HepG2 (cell line): Measurements from ENCODE around the gene ABCB8. TPM values are rescaled to one million over a fixed set of nuclear protein-coding genes. Genes with fewer than 3 reads are reported as not detected.
A peak's percentile ranks its signal among the peaks of the same experiment; 100 is the strongest.

Source experiments
- ARID4A ChIP-seq: sonication (generic); formaldehyde crosslinking; IDR thresholded peaks from 2 replicates; pipeline ENCODE4 v1.5.0; 2020; ENCODE audit warnings: mild to moderate bottlenecking, missing genetic modification reagents, borderline replicate concordance
- DNMT1 ChIP-seq: sonication (generic); formaldehyde crosslinking; IDR thresholded peaks from 2 replicates; pipeline ENCODE4 v1.5.1; 2020; ENCODE audit warnings: mild to moderate bottlenecking, missing genetic modification reagents
- FOXK2 ChIP-seq: fragments of 450-650 bp; IDR thresholded peaks from 2 replicates; pipeline ENCODE4 v1.6.1; 2016
- MTA1 ChIP-seq: sonication (generic); formaldehyde crosslinking; IDR thresholded peaks from 2 replicates; pipeline ENCODE4 v1.4.0; 2020; ENCODE audit warnings: missing genetic modification reagents, mild to moderate bottlenecking, borderline replicate concordance
- MXD3 ChIP-seq: IDR thresholded peaks from 2 replicates; pipeline ENCODE4 v1.6.1; 2016; ENCODE audit warnings: mild to moderate bottlenecking, missing biosample characterization, missing genetic modification reagents
- SNAPC4 ChIP-seq: sonication (generic); formaldehyde crosslinking; IDR thresholded peaks from 2 replicates; pipeline ENCODE4 v1.4.0; 2020; ENCODE audit warnings: mild to moderate bottlenecking, missing genetic modification reagents
- SYNCRIP ChIP-seq: fragments of 200-400 bp; formaldehyde crosslinking; IDR thresholded peaks from 2 replicates; pipeline ENCODE4 v1.6.1; 2018; ENCODE audit warnings: mild to moderate bottlenecking, low read depth, low read length; ENCODE audit not compliant: insufficient read depth
- ZBTB2 ChIP-seq: sonication (generic); formaldehyde crosslinking; IDR thresholded peaks from 2 replicates; pipeline ENCODE4 v1.8.0; 2022; ENCODE audit warnings: low read depth, missing genetic modification reagents
- ZBTB21 ChIP-seq: sonication (generic); formaldehyde crosslinking; IDR thresholded peaks from 2 replicates; pipeline ENCODE4 v1.4.0; 2020; ENCODE audit warnings: missing genetic modification reagents
- ZNF350 ChIP-seq: sonication (generic); formaldehyde crosslinking; IDR thresholded peaks from 2 replicates; pipeline ENCODE4 v1.4.0; 2020; ENCODE audit warnings: mild to moderate bottlenecking, low read depth, missing genetic modification reagents, borderline replicate concordance
- ZNF570 ChIP-seq: sonication (generic); formaldehyde crosslinking; IDR thresholded peaks from 2 replicates; pipeline ENCODE4 v1.4.0; 2020; ENCODE audit warnings: mild to moderate bottlenecking, missing genetic modification reagents, borderline replicate concordance
- ZNF777 ChIP-seq: sonication (generic); formaldehyde crosslinking; IDR thresholded peaks from 2 replicates; pipeline ENCODE4 v1.4.0; 2020; ENCODE audit warnings: missing genetic modification reagents
- ZNF782 ChIP-seq: sonication (generic); formaldehyde crosslinking; IDR thresholded peaks from 2 replicates; pipeline ENCODE4 v1.4.0; 2020; ENCODE audit warnings: missing genetic modification reagents, mild to moderate bottlenecking, borderline replicate concordance
- ZNF800 ChIP-seq: sonication (generic); formaldehyde crosslinking; IDR thresholded peaks from 2 replicates; pipeline ENCODE4 v1.4.0; 2020; ENCODE audit warnings: missing genetic modification reagents
- ZNF841 ChIP-seq: sonication (generic); formaldehyde crosslinking; IDR thresholded peaks from 2 replicates; pipeline ENCODE4 v1.8.1; 2023; ENCODE audit warnings: missing genetic modification reagents, borderline replicate concordance
- polyA plus RNA-seq, 8 experiments: library from polyadenylated mRNA; depleted of rRNA in 3 of 8; stranded (reverse) in 7 of 8; unstranded in 1 of 8; fragments of >200 nt; fragmentation: Illumina TruSeq in 4 of 8; extraction: Trizol in 4 of 8; gene quantifications; 2 replicates each; pipeline versions ENCODE4 v1.2.1 to v1.2.3, GENCODE V29; 2011 to 2016; ENCODE audit warnings: low read depth in 4 of 8, missing spikeins in 1 of 8, mixed read lengths in 1 of 8; ENCODE audit not compliant: insufficient read depth in 1 of 8
- total RNA-seq, 5 experiments: library from RNA; depleted of rRNA; stranded (reverse); fragments of >200 nt; fragmentation: Illumina TruSeq; extraction: Trizol; gene quantifications; 2 replicates each; pipeline ENCODE4 v1.2.3, GENCODE V29; 2016; ENCODE audit warnings: low read depth in 1 of 5

ABCB8 gene
- total and polyA plus RNA-seq, 2 of the 13 experiments (the other 11 are each of a cell fraction or from before 2014, with no cell fraction given), result 6.6 to 16.7 TPM

- 0 out of 2 replicates have a peak, but pooled peaks have one; percentile 42 for TF ChIP-seq SNAPC4
- no peak for TF ChIP-seq ZNF841
- TF ChIP-seq ZNF570 (CRISPR knock-in tag), result no peak
- TF ChIP-seq MXD3 (CRISPR knock-in tag), result peak; percentile 24; the same call in 1 of the 2 replicates
- peak; percentile 47; the same call in 1 of the 2 replicates for TF ChIP-seq ZNF350 (CRISPR knock-in tag)
- TF ChIP-seq ARID4A (CRISPR knock-in tag), result peak; percentile 31
- no peak for TF ChIP-seq SYNCRIP
- 0 out of 2 replicates have a peak, but pooled peaks have one; percentile 25 for TF ChIP-seq DNMT1 (CRISPR knock-in tag)
- TF ChIP-seq FOXK2, result no peak
- peak; percentile 70; the same call in 1 of the 2 replicates for TF ChIP-seq ZNF782 (CRISPR knock-in tag)
- no peak for TF ChIP-seq ZBTB2 (CRISPR knock-in tag)
- peak; percentile 48; the same call in 1 of the 2 replicates for TF ChIP-seq ZNF777 (CRISPR knock-in tag)
- peak; percentile 57; the same call in 1 of the 2 replicates for TF ChIP-seq MTA1 (CRISPR knock-in tag)
- TF ChIP-seq ZNF800 (CRISPR knock-in tag), result 0 out of 2 replicates have a peak, but pooled peaks have one; percentile 22
- no peak for TF ChIP-seq ZBTB21 (CRISPR knock-in tag)
Observed at GRCh38 chr7:151017953-151018420, 10.3 kb upstream of the ABCB8 start (continued).
